ENCODE results near the gene NR6A1.
"Not testable (repeated sequence)": the region's sequence is repeated elsewhere in the genome, so short reads cannot be mapped to it uniquely, and the experiment has no call there.

The NR6A1 gene

GRCh38 chr9:124776954-124777648 lies 6.0 kb upstream of the NR6A1 start, which contains the start of gene OLFML2A:
OLFML2A (plus strand) TSS chr9:124777133; CDS start chr9:124777271, 138 bp downstream.
- no peak for DNase-seq (ENCODE audit: low read depth in 2 of 2)

DNA sequence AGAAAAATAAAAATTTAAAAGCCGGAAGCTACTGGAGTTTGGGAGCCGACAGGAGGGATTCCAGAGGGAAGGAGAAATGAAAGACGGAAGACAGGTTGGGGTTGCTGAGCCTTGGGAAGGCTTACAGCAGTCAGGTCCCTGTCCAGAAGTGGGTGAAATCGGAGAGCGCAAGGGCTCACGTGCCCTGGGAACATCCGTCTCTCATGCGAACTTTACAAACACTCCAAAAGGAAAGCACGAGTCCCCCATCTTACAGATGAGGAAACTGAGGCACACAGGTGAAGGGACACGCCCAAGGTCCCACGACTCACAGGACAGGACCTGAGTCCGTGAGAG lies 5.5 kb upstream of the NR6A1 start:
- no peak for DNase-seq (ENCODE audit: low read depth in 2 of 2)

GRCh38 chr9:124774129-124774978 lies 3.2 kb upstream of the NR6A1 start:
- peak; percentile 56 to 70 for DNase-seq (ENCODE audit: low read depth in 2 of 2)

- no peak for DNase-seq (ENCODE audit: low read depth in 2 of 2)
Measured at GRCh38 chr9:124773473-124774128, 2.5 kb upstream of the NR6A1 start.

DNA sequence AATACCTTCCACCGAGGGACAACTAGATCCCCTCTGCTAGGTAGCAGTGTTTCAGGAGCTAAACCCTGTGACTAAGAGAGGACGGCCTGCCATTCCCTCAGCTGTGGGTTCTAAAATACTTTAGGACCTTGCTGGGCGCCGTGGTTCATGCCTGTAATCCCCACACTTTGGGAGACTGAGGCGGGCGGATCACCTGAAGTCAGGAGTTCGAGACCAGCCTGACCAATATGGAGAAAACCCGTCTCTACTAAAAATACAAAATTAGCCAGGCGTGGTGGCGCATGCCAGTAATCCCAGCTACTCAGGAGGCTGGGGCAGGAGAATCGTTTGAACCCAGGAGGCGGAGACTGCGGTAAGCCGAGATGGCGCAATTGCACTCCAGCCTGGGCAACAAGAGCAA lies 1.8 kb upstream of the NR6A1 start:
- DNase-seq (ENCODE audit: low read depth in 2 of 2): not testable (repeated sequence)

- DNase-seq (ENCODE audit: low read depth in 2 of 2): no peak
Measured at GRCh38 chr9:124771867-124772679, 962 bp upstream of the NR6A1 start.

- no peak for DNase-seq (ENCODE audit: low read depth in 2 of 2)
Measured at GRCh38 chr9:124770359-124771020, 621 bp downstream of the NR6A1 start.

DNA sequence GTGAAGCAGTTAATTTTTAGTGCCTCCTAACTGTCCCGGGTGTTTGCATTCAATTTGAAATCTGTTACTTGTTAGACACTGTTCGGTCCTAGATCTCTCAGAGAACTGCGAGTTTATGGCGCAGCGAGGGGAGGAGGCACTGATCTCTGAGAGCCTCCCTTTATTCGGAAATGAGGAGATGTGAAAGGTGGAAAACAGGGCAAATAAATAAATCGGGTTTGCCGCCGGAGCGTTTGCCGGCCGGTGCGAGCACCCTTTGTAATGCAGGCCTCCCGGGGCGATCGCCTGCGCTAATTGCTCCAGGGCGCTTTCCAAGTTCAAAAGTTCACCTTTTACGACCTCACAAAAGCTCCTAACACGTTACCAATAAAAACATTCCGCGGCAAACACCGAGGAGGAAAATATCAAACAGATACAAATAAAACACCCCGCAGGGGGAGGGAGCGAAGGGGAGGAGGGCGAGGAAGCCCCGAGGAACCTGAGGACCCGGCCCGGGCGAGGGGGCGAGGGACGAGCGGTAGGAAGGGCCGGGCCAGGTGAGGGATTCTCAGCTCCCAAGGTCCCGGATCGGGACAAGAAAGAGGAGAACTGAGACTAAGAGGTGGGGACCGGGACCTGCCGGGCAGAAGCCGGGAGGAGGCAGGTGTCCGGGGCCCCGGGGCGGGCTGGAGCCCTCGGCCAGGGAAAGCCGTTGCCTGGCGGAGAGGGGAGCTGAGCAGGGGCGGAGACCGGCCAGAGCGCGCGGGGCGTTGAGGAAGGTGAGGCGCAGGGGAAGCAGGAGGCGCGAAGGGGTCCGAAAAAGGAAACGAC lies 1.4 kb downstream of the NR6A1 start:
- no peak for DNase-seq (ENCODE audit: low read depth in 2 of 2)

- no peak for DNase-seq (ENCODE audit: low read depth in 2 of 2)
Measured at GRCh38 chr9:124768750-124769548, 2.2 kb downstream of the NR6A1 start.

GRCh38 chr9:124768334-124768733 lies 2.8 kb downstream of the NR6A1 start:
- DNase-seq (ENCODE audit: low read depth in 2 of 2): no peak

DNA sequence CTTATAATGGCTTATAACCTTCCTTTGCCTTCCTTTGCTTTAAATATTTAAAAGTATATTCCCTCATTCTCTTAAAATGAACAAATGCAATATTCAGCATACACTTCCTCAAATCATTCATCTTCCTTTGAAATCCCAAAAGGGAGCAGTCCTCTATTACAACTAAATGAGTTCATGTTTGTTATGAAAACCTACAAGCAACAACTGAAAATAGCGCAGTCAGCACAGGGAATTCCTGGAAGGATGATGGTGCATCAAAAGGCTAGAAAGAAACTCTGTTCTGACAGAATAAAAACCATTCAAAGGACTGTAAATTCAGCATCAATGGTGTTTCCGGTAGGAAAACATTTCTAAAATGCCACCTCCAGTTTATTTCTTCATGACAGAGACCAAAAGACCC lies 3.3 kb downstream of the NR6A1 start:
- no peak for DNase-seq (ENCODE audit: low read depth in 2 of 2)

DNA sequence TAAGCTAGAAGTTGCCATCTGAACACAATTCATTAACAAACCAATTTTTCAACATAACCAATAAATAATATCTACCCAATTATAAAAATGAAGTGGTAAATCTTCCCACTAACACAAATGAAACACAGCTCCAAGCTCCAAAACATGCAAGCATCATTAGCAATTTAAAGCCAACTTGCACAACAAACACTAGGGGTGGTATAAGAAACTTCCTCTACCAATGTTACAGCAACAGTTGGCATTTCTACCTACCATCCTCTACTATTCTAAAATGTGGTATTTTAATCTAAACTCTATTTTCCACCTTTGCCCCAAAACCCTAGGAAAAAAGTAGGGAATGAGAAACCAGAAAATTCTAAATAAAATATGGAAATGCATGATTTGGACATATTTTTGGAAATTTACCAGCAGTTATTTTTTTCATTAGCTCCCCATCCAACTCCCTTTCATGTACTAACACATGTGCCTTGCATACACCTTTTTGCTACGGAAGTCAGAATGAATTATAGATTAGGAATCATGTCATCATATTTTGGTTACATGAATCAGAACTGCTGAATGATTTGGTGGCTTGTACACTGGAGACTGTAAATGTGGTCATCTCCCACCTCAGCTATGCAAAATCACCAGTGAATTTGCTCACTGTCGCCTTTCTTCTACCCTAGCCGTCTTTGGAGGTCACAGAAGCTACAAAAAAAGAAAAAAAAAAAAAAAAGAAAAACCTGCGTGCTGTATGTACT lies 4.1 kb downstream of the NR6A1 start:
- no peak for DNase-seq (ENCODE audit: low read depth in 2 of 2)

DNA sequence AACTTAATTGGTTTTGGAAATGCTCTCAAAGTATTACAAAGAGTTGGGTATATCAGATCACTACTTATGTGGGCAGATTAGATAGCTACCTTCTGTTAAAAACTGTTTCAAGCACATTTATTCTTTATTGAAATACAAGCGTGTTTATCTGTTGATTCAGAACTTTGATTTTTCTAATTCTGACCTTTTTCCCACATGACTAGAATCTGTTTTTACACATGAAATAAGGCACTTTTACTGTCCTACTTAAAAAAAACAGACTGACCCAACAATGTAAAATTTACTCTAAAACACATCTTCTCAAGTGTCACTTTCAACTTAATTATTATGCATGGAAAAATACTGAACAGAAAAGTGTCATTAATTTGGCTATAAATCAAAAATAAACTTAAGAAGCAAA lies 4.8 kb downstream of the NR6A1 start:
- DNase-seq (ENCODE audit: low read depth in 2 of 2): no peak

DNA sequence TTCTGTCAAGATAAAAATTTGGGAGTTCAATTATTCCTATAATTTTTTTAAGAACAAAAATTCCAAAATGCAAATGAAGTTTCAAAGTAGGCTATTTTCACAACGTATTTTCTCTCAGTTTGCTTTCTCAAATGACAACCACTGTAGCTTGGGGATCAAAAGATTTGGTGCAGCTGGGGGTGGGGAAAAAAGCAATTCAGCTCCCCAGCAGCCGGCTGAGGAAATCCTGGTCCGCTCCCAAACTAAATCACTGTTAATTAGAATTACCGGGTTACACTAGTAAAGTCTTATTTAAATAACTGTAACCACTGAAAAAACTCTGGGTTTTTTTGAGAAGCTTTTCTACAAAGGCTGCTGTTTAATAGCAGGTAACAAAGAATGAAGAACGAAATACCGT lies 5.7 kb downstream of the NR6A1 start:
- no peak for DNase-seq (ENCODE audit: low read depth in 2 of 2)

- DNase-seq (ENCODE audit: low read depth in 2 of 2): no peak
Measured at GRCh38 chr9:124764774-124765438, 6.2 kb downstream of the NR6A1 start.

- no peak for DNase-seq (ENCODE audit: low read depth in 2 of 2)
Measured at GRCh38 chr9:124762633-124763032, 8.5 kb downstream of the NR6A1 start.

GRCh38 chr9:124761710-124762109 lies 9.4 kb downstream of the NR6A1 start:
- DNase-seq (ENCODE audit: low read depth in 2 of 2): no peak

DNA sequence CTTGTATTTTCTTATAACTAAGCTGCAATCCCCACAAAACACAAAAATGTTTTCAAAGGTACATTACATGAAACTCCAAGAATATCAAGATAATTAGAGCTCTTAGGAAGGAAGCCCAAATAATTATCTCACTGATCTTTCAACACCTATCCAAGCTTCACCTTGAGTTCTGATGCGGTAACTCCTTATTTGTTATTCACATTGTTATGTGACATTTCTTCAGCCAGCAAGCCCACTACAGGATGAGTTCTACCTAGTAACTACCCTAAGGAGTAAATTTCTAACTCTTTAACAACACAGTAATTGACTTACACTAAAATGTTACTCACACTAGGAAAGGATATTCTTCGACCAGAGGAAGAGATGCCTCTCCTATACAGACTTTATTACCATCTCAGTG lies 9.9 kb downstream of the NR6A1 start:
- no peak for DNase-seq (ENCODE audit: low read depth in 2 of 2)
